ENCODE data around the gene SLC6A3. TPM values are rescaled to one million over a fixed set of nuclear protein-coding genes. Genes with fewer than 3 reads are reported as not detected.

The SLC6A3 gene
- total RNA-seq, 2 experiments from 2014 or later: not detected

DNA sequence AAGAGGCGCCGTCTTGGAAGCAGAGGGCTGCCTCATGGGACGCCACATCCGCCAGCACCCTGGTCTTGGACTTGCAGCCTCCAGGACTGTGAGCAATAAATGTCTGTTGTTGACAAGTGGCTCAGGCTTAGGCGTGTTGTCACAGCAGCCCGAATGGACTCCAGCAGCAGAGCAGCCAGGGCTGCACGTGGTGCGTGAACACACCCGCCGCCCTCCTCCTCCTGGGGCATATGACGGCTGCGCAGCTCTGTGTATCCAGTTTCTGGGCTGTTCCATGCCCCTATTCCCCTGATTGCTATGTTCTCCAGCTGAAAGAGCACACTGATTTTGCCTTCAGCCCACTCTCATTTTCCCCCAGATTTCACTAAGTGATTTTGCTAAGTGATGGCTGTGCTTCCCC lies 64.3 kb downstream of the SLC6A3 start:
- Histone ChIP-seq H3K4me2 (ENCODE audit: low read length) (no peak overlapping the region), H3K4me1 (ENCODE audit: insufficient read depth, low read length, poor library complexity, severe bottlenecking) (peaks cover 8% of the 10 kb centered on the region), H3K36me3 (ENCODE audit: insufficient read depth, low read length) (no peaks in the 10 kb centered on the region), H3K27ac (ENCODE audit: low read depth, low read length, poor library complexity, severe bottlenecking) (no peak overlapping the region), H3K79me2 (ENCODE audit: insufficient read depth, low read depth, low read length) (no peaks in the 10 kb centered on the region), H3K9me3 (ENCODE audit: low read length) (no peaks in the 10 kb centered on the region), H3K9me2 (ENCODE audit: insufficient read depth, low read length) (no peaks in the 10 kb centered on the region), H3K4me3 (ENCODE audit: low read depth, low read length, poor library complexity, severe bottlenecking) (no peak overlapping the region), H2AFZ (ENCODE audit: low read length) (no peak overlapping the region), H4K20me1 (ENCODE audit: insufficient read depth, low read length) (no peaks in the 10 kb centered on the region)
- TF ChIP-seq EZH2phosphoT487 (IDR thresholded peaks at IDR 0.05; ENCODE audit: borderline replicate concordance, low read depth, low read length): no peak
- TF ChIP-seq, protein P1, sequence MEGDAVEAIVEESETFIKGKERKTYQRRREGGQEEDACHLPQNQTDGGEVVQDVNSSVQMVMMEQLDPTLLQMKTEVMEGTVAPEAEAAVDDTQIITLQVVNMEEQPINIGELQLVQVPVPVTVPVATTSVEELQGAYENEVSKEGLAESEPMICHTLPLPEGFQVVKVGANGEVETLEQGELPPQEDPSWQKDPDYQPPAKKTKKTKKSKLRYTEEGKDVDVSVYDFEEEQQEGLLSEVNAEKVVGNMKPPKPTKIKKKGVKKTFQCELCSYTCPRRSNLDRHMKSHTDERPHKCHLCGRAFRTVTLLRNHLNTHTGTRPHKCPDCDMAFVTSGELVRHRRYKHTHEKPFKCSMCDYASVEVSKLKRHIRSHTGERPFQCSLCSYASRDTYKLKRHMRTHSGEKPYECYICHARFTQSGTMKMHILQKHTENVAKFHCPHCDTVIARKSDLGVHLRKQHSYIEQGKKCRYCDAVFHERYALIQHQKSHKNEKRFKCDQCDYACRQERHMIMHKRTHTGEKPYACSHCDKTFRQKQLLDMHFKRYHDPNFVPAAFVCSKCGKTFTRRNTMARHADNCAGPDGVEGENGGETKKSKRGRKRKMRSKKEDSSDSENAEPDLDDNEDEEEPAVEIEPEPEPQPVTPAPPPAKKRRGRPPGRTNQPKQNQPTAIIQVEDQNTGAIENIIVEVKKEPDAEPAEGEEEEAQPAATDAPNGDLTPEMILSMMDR (conservative IDR thresholded peaks at IDR 0.05; ENCODE audit: low read length): no peak
- CTCF ChIA-PET (ENCODE audit: unreplicated experiment): no interaction called here
- POLR2A ChIA-PET: interaction anchor here (1.6 kb wide), 1 partner anchor 14 kb away, joined by 3 read pairs; no protein-coding TSS in a partner anchor
- intact Hi-C loops (cut with micrococcal nuclease; ENCODE audit: unreplicated experiment): no loop called here
- no TSS peak for BruUV-seq (replicated peaks)
- DNase-seq (ENCODE audit: low spot score): no peak

DNA sequence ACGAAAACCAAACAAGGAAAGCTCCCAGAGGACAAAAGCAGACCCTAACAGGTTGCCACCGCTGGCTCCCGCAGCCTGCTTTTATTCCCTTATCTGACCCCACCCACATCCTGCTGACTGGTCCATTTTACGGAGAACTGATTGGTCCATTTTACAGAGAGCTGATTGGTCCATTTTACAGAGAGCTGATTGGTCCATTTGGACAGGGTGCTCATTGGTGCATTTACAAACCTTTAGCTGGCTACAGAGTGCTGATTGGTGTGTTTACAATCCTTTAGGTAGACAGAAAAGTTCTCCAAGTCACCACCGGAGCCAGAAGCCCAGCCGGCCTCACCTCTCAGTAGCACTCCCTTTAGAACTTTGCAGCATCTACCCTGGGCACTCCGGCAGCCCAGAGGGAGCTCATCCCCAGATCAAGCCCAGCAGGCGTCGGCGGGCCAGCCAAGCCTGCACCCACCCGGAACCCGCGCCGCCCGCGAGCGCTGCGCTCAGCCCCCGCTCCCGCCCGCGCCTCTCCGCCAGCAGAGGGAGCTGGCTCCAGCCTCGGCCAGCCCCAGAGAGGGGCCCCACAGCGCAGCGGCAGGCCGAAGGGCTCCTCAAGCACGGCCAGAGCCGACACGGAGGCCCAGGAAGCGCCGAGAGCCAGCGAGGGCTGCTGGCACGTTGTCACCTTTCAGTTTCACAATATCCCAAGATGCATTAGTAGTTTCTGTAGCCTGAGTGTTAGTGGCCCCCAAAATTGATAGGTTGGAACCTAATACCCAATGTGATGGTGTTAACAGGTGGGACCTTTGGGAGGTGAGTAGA lies 65.0 kb downstream of the SLC6A3 start:
- Histone ChIP-seq H3K27ac (ENCODE audit: low read depth, low read length, poor library complexity, severe bottlenecking) (no peak overlapping the region), H3K4me2 (ENCODE audit: low read length) (no peak overlapping the region), H3K79me2 (ENCODE audit: insufficient read depth, low read depth, low read length) (no peaks in the 10 kb centered on the region), H3K36me3 (ENCODE audit: insufficient read depth, low read length) (no peaks in the 10 kb centered on the region), H4K20me1 (ENCODE audit: insufficient read depth, low read length) (no peaks in the 10 kb centered on the region), H3K4me1 (ENCODE audit: insufficient read depth, low read length, poor library complexity, severe bottlenecking) (peaks cover 3% of the 10 kb centered on the region), H3K4me3 (ENCODE audit: low read depth, low read length, poor library complexity, severe bottlenecking) (no peak overlapping the region), H3K9me2 (ENCODE audit: insufficient read depth, low read length) (no peaks in the 10 kb centered on the region), H2AFZ (ENCODE audit: low read length) (no peak overlapping the region), H3K9me3 (ENCODE audit: low read length) (no peaks in the 10 kb centered on the region)
- TF ChIP-seq EZH2phosphoT487 (IDR thresholded peaks at IDR 0.05; ENCODE audit: borderline replicate concordance, low read depth, low read length): no peak
- TF ChIP-seq, protein P1 (conservative IDR thresholded peaks at IDR 0.05; ENCODE audit: low read length): peak; percentile 52
- intact Hi-C loops (cut with micrococcal nuclease; ENCODE audit: unreplicated experiment): no loop called here
- ChIA-PET CTCF (ENCODE audit: unreplicated experiment) (no interaction called here), POLR2A (interaction anchor here (1.6 kb wide), 1 partner anchor 13 kb away, joined by 3 read pairs; no protein-coding TSS in a partner anchor)
- DNase-seq (ENCODE audit: low spot score): no peak
- no TSS peak for BruUV-seq (replicated peaks)

All from OCI-LY7 (cell line).